Activated CD8-positive, alpha-beta memory T cell treated with anti-CD3 and anti-CD28 coated beads, Interleukin-2, amount 50 U/mL, for 4 hours (primary cell): ENCODE results near the gene TIMM22.
"Not testable (repeated sequence)": the region's sequence is repeated elsewhere in the genome, so short reads cannot be mapped to it uniquely, and the experiment has no call there.

ENCODE experiments used
- DNase-seq: peaks from one replicate; pipeline ENCODE4 v3.0.0-alpha.2; 2020

TIMM22 gene

DNA sequence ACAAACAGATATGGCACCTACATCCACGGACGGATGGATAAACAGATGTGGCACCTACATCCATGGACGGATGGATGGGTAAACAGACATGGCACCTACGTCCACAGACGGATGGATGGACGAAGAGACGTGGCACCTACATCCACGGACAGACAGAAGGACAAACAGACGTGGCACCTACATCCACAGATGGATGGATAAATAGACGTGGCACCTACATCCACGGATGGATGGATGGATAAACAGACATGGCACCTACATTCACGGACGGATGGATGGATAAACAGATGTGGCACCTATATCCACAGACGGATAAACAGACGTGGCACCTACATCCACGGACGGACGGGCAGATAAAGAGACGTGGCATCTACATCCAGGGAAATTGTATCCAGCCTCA is 45.6 kb downstream of the TIMM22 start:
- DNase-seq = no peak

DNA sequence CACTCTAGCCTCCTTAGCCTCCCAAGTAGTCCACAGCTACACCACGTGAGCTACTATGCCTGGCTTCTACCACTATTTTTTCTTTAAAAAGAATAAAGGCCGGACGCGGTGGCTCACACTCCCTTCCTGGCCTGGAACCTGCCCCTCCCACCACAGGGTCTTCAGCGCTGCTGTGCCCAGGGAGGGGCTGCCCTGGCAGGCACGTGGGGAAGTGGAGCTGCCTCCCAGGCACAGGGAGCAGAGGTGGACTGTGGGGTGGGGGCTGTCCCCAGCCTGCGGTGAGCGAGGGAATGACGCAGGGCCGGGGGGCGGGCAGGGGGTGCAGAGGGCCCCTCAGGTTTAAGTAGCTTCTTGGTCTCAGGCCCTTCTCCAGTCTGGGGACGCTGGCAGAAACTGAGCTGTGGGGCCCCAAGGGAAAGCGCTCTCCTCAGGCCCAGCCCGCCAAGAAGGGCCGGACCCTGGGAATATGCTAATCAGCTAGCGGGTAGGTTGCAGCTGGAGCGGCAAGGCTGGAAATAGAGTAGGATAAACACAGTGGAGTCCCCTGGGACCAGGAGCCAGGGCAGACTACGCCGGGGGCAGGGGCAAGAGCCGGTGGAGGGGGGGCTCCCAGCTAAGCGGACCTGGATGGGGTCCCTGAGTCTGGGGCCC is 46.8 kb downstream of the TIMM22 start:
- DNase-seq = no peak

DNA sequence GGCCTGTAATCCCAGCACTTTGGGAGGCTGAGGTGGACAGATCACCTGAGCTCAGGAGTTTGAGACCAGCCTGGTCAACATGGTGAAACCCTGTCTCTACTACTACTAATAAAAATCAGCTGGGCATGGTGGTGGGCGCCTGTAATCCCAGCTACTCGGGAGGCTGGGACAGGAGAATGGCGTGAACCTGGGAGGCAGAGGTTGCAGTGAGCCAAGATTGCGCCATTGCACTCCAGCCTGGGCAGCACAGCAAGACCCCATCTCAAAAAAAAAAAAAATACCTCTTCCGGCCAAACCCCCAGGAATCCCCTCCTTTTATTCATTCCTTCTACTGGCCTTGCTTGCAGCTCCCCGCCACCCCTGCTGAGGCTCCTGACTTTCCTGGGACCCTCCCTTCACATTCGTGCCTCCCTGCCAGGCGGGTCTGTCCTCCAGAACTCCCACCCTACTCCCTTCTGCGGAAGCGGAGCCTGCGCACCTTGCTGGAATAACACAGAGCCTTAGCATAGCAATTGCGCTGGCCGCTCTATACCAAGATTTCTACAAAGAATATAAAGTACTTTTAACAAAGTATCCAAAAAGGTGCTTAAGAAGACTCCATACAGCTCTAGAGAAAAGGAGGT is 47.6 kb downstream of the TIMM22 start:
- DNase-seq = not testable (repeated sequence)

DNA sequence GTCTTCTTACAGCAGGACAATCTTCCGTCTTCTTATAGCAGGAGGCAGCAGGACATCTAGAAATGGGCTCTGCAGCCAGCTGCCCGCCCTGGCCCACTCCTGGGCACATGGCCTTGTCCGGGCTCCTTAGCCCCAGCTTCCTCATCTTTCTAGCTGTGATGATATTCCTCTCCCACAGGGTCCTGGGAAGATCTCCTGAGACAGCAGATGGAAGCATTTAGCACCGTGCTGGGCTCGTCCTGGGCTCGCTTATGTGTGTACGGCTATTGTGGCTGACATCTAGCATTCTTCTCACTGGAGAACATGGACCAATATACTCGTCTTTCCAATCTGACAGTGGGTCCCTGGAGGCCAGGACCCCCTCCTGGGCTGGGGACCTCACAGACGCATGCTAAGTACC is 48.5 kb downstream of the TIMM22 start:
- no peak for DNase-seq

DNA sequence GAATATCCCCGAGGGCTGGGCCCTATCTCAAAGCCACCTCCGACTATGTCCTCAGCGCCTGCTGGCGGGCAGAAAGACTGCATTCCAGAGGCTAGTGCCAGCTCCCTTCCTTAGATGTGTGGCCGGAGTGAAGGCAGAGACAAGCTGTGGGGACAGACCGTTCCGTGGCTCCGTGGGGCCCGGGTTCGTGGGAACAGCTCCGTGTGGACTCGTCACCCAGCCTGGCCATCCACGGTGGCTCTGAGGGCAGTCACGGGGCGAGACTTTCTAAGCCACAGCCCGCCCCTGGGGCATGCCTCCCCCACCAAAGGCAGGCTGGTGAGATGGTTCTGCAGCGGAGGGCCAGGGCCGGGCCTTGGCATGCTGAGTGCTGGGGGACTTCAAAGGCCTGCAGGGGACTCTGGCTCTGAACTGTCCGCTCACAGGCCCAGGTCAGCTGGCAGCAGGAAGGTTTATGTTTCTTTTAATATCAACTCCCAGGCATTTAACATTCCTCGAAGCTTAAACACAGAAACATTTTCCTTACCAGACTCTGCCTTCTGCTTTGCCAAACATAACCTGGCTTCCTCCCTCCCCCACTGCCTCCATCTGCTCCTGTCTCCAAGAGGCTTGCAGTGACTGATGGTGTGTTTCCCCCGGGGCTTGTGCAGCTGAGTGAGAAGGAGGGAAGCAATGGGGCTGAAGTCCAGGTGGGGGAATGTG is 50.4 kb downstream of the TIMM22 start:
- no peak for DNase-seq

DNA sequence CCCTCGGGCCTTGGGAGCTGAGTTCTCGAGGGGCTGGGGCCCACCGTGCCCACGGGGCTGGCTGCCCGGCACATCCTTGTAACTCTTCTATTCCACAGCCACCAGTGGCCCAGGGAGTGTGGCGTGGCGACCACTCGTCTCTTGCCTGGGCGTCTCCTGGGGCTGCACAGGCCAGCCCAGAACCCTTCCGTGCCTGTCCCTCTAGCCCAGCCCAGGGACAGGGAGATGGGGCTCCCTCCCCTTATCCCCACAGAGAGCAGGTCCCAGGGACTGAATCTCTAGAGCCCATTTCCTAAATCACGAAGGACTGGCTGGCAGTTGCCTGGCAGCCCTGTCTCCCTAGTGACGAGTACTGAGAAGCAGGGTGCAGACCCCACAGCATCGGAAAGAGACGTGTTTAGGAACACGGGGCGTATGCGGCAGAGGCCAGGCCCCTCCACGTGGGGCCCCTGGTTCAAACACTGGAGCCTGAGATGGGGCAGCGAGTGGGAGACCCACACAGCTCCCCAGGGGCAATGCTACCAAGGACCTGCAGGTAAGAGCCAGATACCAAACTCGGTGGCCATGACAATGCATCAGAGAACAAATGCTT is 51.0 kb downstream of the TIMM22 start:
- DNase-seq = no peak

DNA sequence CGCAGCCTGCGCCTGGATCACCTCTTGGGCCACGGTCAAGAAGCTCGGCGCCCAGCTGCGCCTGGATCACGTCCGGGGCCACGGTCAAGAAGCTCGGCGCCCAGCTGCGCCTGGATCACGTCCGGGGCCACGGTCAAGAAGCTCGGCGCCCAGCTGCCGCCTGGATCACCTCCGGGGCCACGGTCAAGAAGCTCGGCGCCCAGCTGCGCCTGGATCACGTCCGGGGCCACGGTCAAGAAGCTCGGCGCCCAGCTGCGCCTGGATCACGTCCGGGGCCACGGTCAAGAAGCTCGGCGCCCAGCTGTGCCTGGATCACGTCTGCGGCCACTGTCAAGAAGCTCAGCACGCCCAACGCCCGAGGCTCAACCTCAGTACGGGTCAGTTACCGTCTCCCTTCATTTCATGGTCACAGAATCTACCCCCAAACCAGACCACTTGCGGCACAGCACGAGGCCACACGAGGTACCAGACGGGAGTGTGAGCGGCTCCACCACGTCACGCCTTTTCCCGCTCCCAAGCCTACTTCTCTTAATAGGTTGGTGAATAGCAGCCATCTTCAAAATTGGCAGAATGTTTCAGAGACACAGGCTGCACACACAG is 51.7 kb downstream of the TIMM22 start:
- not testable (repeated sequence) for DNase-seq

DNA sequence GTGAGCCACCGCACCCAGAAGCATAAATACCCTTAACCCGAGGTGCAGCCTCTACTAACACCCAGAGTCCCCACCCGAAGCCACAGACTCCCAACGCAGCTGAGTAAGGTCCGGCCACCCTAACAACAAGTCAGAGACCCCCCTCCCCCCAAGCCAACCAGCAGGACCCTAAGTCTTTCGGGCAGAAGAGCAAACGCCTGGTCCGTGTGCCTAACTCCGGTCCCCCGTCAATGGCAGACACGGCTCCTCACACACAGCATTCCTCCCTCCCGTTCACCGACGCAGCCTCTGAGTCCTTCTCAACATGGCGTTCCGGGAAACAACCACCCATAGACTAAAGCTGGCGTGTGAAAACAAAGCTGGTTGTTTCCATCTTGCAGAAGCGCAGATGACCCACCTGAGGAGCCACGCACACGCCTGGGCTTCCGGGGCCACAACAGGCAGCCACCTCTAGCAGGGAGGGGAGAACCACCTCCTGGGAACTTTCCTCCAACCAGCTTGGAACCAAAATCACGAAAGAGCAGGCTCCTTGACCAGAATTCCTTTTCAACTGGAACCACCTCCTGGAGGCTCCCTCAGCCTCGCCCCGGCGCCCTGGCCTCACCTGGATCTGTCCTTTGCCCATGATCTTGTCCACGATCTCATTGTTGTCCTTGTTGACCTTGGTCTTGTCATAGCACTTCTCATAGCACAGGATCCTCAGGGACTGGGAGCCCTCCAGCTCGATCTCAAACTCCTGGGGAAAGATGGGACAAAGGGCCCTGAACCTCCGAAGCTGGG is 52.7 kb downstream of the TIMM22 start:
- no peak for DNase-seq

DNA sequence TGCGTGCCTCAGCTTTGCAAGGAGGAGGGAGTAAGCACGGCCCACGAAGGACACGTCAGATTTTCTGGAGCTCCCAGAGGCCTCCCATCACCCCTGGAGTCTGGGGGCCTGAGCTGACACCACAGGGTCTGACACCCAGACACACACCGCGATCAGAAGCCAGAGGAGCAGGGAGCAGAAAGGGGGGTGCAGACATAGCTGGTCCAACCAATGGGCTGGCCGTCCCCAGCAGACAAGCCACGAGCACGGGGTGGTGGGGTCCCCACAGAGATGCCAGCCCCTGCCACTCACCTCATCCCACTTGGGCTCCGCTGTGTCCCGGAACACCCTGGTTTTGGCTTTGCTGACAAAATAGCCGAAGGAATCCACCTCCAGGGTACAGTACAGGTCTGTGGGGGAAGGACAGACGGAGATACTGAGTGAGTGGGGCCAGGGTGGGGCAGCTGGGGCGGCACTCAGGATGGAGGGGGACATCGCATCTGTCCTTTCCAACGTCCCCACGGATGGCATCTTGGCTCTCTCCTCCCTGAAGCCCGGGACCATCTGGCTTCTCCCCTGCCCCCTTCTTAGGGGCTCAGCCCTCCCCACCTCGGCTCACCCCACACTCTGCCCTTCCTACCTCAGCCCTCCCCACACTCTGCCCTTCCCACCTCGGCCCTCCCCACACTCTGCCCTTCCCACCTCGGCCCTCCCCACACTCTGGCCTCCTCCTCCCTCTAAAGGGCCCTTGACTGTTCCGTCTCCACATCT is 53.5 kb downstream of the TIMM22 start:
- no peak for DNase-seq

DNA sequence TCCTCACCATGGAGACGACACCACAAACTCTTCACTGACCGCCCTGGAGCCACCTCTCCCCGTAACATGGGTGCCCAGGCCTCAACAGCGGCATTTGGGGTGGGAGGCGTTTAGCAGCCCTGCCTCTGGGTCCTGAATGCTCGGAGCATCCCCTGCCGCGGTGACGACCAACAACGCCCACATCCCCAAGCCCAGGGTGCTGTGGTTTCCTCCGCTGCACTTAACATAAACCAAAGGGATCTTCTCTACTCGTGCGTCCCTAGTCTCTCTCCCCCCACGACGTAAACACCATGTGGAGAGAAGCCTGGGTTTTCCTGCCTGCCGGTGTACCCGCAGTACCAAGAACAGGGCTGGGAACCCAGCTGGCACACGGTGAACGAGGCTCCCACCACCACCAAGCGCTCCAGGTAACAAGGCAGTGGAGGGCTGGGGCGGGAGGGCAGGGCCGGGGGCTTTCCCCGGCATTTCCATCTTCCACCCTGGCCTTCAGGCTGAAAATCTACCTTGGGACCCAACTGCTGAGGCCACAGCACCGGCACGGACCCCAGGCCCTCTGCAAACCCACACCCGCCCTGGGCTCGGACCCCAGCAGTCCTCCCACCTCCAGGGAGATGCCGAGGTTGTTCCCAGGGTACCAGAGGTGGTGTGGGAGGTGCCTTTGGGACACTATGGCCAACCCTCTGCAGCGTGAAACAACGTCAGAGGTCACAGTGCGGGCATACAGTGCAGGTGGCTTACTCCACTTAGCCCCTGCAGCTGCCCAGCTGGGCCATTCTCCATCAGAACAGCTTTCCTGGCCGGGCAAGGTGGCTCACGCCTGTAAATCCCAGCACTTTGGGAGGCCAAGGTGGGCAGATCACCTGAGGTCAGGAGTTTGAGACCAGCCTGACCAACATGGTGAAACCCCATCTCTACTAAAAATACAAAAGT is 54.3 kb downstream of the TIMM22 start:
- DNase-seq = no peak
